H1 (cell line): ENCODE results near the gene C22orf23. TPM values are rescaled to one million over a fixed set of nuclear protein-coding genes. Genes with fewer than 3 reads are reported as not detected.

Source experiments
- CTCF ChIA-PET: fragments of 300-600 bp; sonication (Branson Sonifier 250); formaldehyde crosslinking; loops from one replicate; lab custom pipeline; 2021; ENCODE audit not compliant: partially characterized antibody; lab: Charles Lee
- POLR2A ChIA-PET: fragments of 300-600 bp; sonication (Branson Sonifier 250); formaldehyde crosslinking; loops from one replicate; lab custom pipeline; 2021; ENCODE audit warnings: inconsistent platforms; ENCODE audit not compliant: partially characterized antibody; lab: Charles Lee
- DNase-seq, 2 experiments: peaks; one replicate each; pipeline versions ENCODE4 v3.0.0 to v3.0.0-alpha.2; 2010 to 2022; ENCODE audit warnings: low spot score in 2 of 2, low read depth in 1 of 2, mixed read lengths in 1 of 2
- FAIRE-seq: peaks from 2 replicates; lab custom pipeline; 2011; peaks lifted over from hg19 to GRCh38; lab: Jason Lieb, UNC
- H2AFZ ChIP-seq: 2 replicates; pipeline ENCODE4 v1.8.1; 2012; ENCODE audit warnings: low read length, inconsistent platforms
- H2AK5ac ChIP-seq: 2 replicates; pipeline ENCODE4 v1.6.1; 2013; ENCODE audit warnings: low read depth, low read length
- H2BK120ac ChIP-seq: replicated peaks from 2 replicates; pipeline ENCODE3; 2013; ENCODE audit warnings: low read depth, low read length, inconsistent platforms
- H2BK12ac ChIP-seq: 2 replicates; pipeline ENCODE4 v1.6.1; 2013; ENCODE audit warnings: low read depth, low read length
- H2BK15ac ChIP-seq: 2 replicates; pipeline ENCODE4 v1.6.1; 2013; ENCODE audit warnings: low read length
- H2BK20ac ChIP-seq: 2 replicates; pipeline ENCODE4 v1.6.1; 2013; ENCODE audit warnings: low read length
- H2BK5ac ChIP-seq: 2 replicates; pipeline ENCODE4 v1.6.1; 2013; ENCODE audit warnings: low read depth, low read length
- H3K14ac ChIP-seq: 2 replicates; pipeline ENCODE4 v1.6.1; 2013; ENCODE audit warnings: inconsistent platforms; ENCODE audit not compliant: insufficient read length
- H3K18ac ChIP-seq: 2 replicates; pipeline ENCODE4 v1.6.1; 2013; ENCODE audit warnings: low read length; ENCODE audit errors: extremely low read depth
- H3K23ac ChIP-seq: 2 replicates; pipeline ENCODE4 v1.6.1; 2013; ENCODE audit warnings: inconsistent platforms; ENCODE audit not compliant: insufficient read length
- H3K23me2 ChIP-seq: 2 replicates; pipeline ENCODE4 v1.6.1; 2013; ENCODE audit warnings: low read depth, low read length
- H3K27ac ChIP-seq: 2 replicates; pipeline ENCODE4 v1.6.1; 2011; ENCODE audit warnings: low read depth, low read length, inconsistent platforms
- H3K27me3 ChIP-seq, 4 experiments: replicated peaks in 1 of 4; 1 replicate in 1 of 4; 2 replicates in 3 of 4; pipeline versions ENCODE4 v1.6.1 to v1.8.1; 2011 to 2013; ENCODE audit warnings: low read length in 3 of 4, mild to moderate bottlenecking in 3 of 4, inconsistent platforms in 2 of 4, mixed read lengths in 2 of 4, moderate library complexity in 1 of 4; ENCODE audit not compliant: control insufficient read depth in 3 of 4, insufficient read depth in 3 of 4; ENCODE audit errors: extremely low read depth in 1 of 4
- H3K36me3 ChIP-seq, 4 experiments: 2 replicates each; pipeline versions ENCODE4 v1.6.1 to v1.8.1; 2011 to 2013; ENCODE audit warnings: mild to moderate bottlenecking in 4 of 4, low read length in 3 of 4, moderate library complexity in 2 of 4, control low read depth in 1 of 4, inconsistent platforms in 1 of 4; ENCODE audit not compliant: insufficient read depth in 4 of 4, control insufficient read depth in 2 of 4
- H3K4ac ChIP-seq: replicated peaks from 2 replicates; pipeline ENCODE3; 2013; ENCODE audit warnings: low read length, low read depth, mixed read lengths, inconsistent platforms; ENCODE audit not compliant: insufficient read length
- H3K4me1 ChIP-seq, 4 experiments: replicated peaks in 1 of 4; 1 replicate in 1 of 4; 2 replicates in 3 of 4; pipeline versions ENCODE4 v1.6.1 to v1.8.1; 2011 to 2013; ENCODE audit warnings: low read length in 3 of 4, inconsistent platforms in 2 of 4, mixed read lengths in 1 of 4; ENCODE audit not compliant: insufficient read depth in 4 of 4, control insufficient read depth in 3 of 4
- H3K4me2 ChIP-seq, 2 experiments: 2 replicates each; pipeline versions ENCODE4 v1.6.1 to v1.8.1; 2011 to 2013; ENCODE audit warnings: low read depth in 2 of 2, low read length in 2 of 2, control low read depth in 1 of 2, inconsistent platforms in 1 of 2, mild to moderate bottlenecking in 1 of 2; ENCODE audit not compliant: insufficient read depth in 1 of 2
- H3K4me3 ChIP-seq, 4 experiments: fragments of 200-600, 300-600 bp in 1 of 4; sonication (generic), shearing (Covaris generic), sonication (Bioruptor Twin) in 1 of 4; 2 replicates each; pipeline versions ENCODE4 v1.5.1 to v1.8.1; 2011 to 2016; ENCODE audit warnings: low read length in 4 of 4, low read depth in 3 of 4, control low read depth in 2 of 4, inconsistent platforms in 2 of 4, mild to moderate bottlenecking in 2 of 4, mixed read lengths in 1 of 4, moderate library complexity in 1 of 4; ENCODE audit not compliant: insufficient read depth in 2 of 4; ENCODE audit errors: extremely low read depth in 1 of 4
- H3K56ac ChIP-seq: replicated peaks from 2 replicates; pipeline ENCODE3; 2013; ENCODE audit warnings: low read depth, mild to moderate bottlenecking, mixed read lengths, low read length, inconsistent platforms; ENCODE audit not compliant: insufficient read length
- H3K79me1 ChIP-seq: 2 replicates; pipeline ENCODE4 v1.6.1; 2013; ENCODE audit warnings: low read depth, low read length, control low read depth
- H3K79me2 ChIP-seq, 2 experiments: 2 replicates each; pipeline versions ENCODE4 v1.6.1 to v1.8.1; 2012 to 2013; ENCODE audit warnings: low read length in 2 of 2, mild to moderate bottlenecking in 2 of 2, inconsistent platforms in 1 of 2; ENCODE audit not compliant: insufficient read depth in 2 of 2, control insufficient read depth in 1 of 2
- H3K9ac ChIP-seq, 4 experiments: replicated peaks in 1 of 4; 1 replicate in 1 of 4; 2 replicates in 3 of 4; pipeline versions ENCODE4 v1.6.1 to v1.8.1; 2011 to 2013; ENCODE audit warnings: low read depth in 3 of 4, low read length in 3 of 4, control low read depth in 2 of 4, mild to moderate bottlenecking in 2 of 4, moderate library complexity in 2 of 4, inconsistent platforms in 1 of 4; ENCODE audit errors: extremely low read depth in 1 of 4
- H3K9me3 ChIP-seq, 2 experiments: 2 replicates each; pipeline versions ENCODE4 v1.6.1 to v1.8.1; 2012 to 2013; ENCODE audit warnings: mild to moderate bottlenecking in 2 of 2, moderate library complexity in 2 of 2, control low read depth in 1 of 2, inconsistent platforms in 1 of 2, low read depth in 1 of 2, low read length in 1 of 2, mixed read lengths in 1 of 2; ENCODE audit not compliant: insufficient read depth in 2 of 2
- H4K20me1 ChIP-seq, 2 experiments: replicated peaks in 1 of 2; 2 replicates each; pipeline versions ENCODE3 to v1.8.1; 2011 to 2013; ENCODE audit warnings: inconsistent platforms in 2 of 2, low read length in 2 of 2, mild to moderate bottlenecking in 1 of 2; ENCODE audit not compliant: insufficient read depth in 2 of 2, control insufficient read depth in 1 of 2
- H4K5ac ChIP-seq: 2 replicates; pipeline ENCODE4 v1.6.1; 2013; ENCODE audit warnings: low read length, low read depth, mixed read lengths, inconsistent platforms; ENCODE audit not compliant: insufficient read length
- H4K8ac ChIP-seq: 2 replicates; pipeline ENCODE4 v1.8.0; 2013; ENCODE audit warnings: mild to moderate bottlenecking, moderate library complexity, low read length, inconsistent platforms; ENCODE audit not compliant: insufficient read depth; ENCODE audit errors: extremely low read depth
- H4K91ac ChIP-seq: replicated peaks from 2 replicates; pipeline ENCODE3; 2013; ENCODE audit warnings: low read length, mixed read lengths, inconsistent platforms; ENCODE audit not compliant: insufficient read length
- BRCA1 ChIP-seq: IDR thresholded peaks from 2 replicates; pipeline ENCODE4 v1.6.1; 2012; ENCODE audit warnings: low read depth, low read length, improper control_type of control experiment
- CTBP2 ChIP-seq: IDR thresholded peaks from 2 replicates; pipeline ENCODE4 v1.7.0; 2011; ENCODE audit warnings: borderline replicate concordance, mild to moderate bottlenecking, moderate library complexity, mixed read lengths, low read length; ENCODE audit not compliant: insufficient read depth, insufficient read length
- EGR1 ChIP-seq: IDR thresholded peaks from 2 replicates; pipeline ENCODE4 v1.6.1; 2011; ENCODE audit warnings: low read depth, low read length, borderline replicate concordance
- GABPA ChIP-seq: IDR thresholded peaks from 2 replicates; pipeline ENCODE4 v1.6.1; 2011; ENCODE audit warnings: mild to moderate bottlenecking, low read length, moderate library complexity, borderline replicate concordance; ENCODE audit not compliant: insufficient read depth
- KDM1A ChIP-seq: fragments of 200-600, 300-600 bp; sonication (generic); IDR thresholded peaks from 2 replicates; pipeline ENCODE4 v1.7.1; 2016; ENCODE audit warnings: mild to moderate bottlenecking, low read length, borderline replicate concordance
- POLR2A ChIP-seq, 2 experiments: IDR thresholded peaks; 1 replicate in 1 of 2; 2 replicates in 1 of 2; pipeline ENCODE4 v1.6.1; 2011; ENCODE audit warnings: low read depth in 2 of 2, low read length in 2 of 2, mild to moderate bottlenecking in 2 of 2; ENCODE audit errors: control extremely low read depth in 1 of 2
- WGBS, 2 experiments: shearing (Covaris generic) in 1 of 2; methylation state at CpG; one replicate each; pipeline versions ENCODE4 v1.1.6 to v1.1.7; 2013 to 2015; ENCODE audit warnings: low lambda C conversion rate in 2 of 2, mixed read lengths in 2 of 2, inconsistent platforms in 1 of 2, low coverage in 1 of 2, missing lambda C conversion rate in 1 of 2; ENCODE audit not compliant: insufficient replicate concordance in 2 of 2, insufficient coverage in 1 of 2, insufficient read length in 1 of 2; ENCODE audit errors: extremely low coverage in 1 of 2, missing lambda C conversion rate in 1 of 2; 5-methylcytosine and 5-hydroxymethylcytosine counted together
- polyA plus RNA-seq, 7 experiments: library from polyadenylated mRNA; depleted of rRNA in 3 of 7; stranded (reverse) in 5 of 7; unstranded in 2 of 7; fragments of >200 nt in 5 of 7; fragments of 200-250 nt in 2 of 7; gene quantifications; 1 replicate in 5 of 7; 2 replicates in 1 of 7; 4 replicates in 1 of 7; pipeline versions ENCODE4 v1.2.1 to v1.2.3, GENCODE V29; 2011 to 2013; ENCODE audit warnings: missing spikeins in 2 of 7, mixed read lengths in 2 of 7
- total RNA-seq: library from RNA; stranded (reverse); fragmentation: NEBNext Ultra II Directional; extraction: Animal tissue kit (Norgen Biotek cat#: 25700); gene quantifications from 2 replicates; pipeline ENCODE4 v1.2.1, GENCODE V29; 2021
- TF ChIP-seq, protein P1 (sequence below): IDR thresholded peaks from 2 replicates; pipeline ENCODE4 v1.6.1; 2012; ENCODE audit warnings: inconsistent platforms

The C22orf23 gene
- total and polyA plus RNA-seq, 2 of the 8 experiments (the other 6 are each of a cell fraction or from before 2014, with no cell fraction given) = 0.50 to 0.54 TPM

DNA sequence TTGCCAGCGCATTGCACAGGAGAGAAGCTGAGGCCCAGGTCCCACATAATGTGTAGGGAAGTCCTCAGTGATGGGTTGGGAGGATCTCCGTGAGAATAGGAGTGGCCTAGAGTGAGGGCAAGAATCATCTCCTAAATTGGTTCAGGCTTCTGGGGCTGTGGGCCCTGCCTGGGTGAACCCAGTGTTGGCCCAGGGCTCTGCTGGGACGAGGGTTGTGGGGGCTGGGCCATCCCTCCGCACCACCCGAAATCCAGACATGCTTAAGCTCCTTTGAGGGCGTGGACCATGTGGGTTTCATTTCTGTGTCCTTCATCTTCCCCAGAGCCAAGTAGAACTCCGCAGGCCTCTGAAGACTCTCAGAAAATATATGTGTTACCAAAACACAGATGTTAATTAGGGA is 43.6 kb downstream of the C22orf23 start:
- Histone ChIP-seq H3K23me2 (peaks cover 9% of the 10 kb centered on the region; the same call in 1 of the 2 replicates), H2BK5ac (no peak overlapping the region), H3K4me1 (peaks cover 0 to 29% (median 21%) of the 10 kb centered on the region in 4 experiments; a peak in 6 of 7 replicates), H2BK12ac (no peak overlapping the region), H3K4me2 (no peak overlapping the region), H2BK120ac (no peak overlapping the region), H3K18ac (no peak overlapping the region), H4K91ac (no peak overlapping the region), H3K79me1 (peaks cover 9% of the 10 kb centered on the region), H3K4ac (no peak overlapping the region), H3K4me3 (no peak overlapping the region), H3K27me3 (no peaks in the 10 kb centered on the region), H3K56ac (no peak overlapping the region), H3K23ac (no peak overlapping the region), H2BK20ac (no peak overlapping the region), H3K9ac (no peak overlapping the region), H4K20me1 (peaks cover 0 to 4% of the 10 kb centered on the region in 2 experiments), H2BK15ac (no peak overlapping the region), H2AK5ac (0 out of 2 replicates have a peak overlapping the region, but pooled peaks have one; percentile 39), H3K9me3 (no peaks in the 10 kb centered on the region), H3K79me2 (peaks cover 0 to 12% of the 10 kb centered on the region in 2 experiments; a peak in 1 of 4 replicates), H2AFZ (no peak overlapping the region), H3K27ac (no peak overlapping the region), H4K5ac (no peak overlapping the region), H4K8ac (no peak overlapping the region; the same call in 1 of the 2 replicates), H3K36me3 (peaks cover 0 to 5% (median 0%) of the 10 kb centered on the region in 4 experiments; a peak in 2 of 8 replicates), H3K14ac (no peak overlapping the region)
- FAIRE-seq (no peak), DNase-seq (no peak)
- WGBS, 2 experiments = 93% methylated on average over 7 of the region's 7 CpGs; no CpG with 5 or more reads in 1 of the 2 experiments
- CTCF ChIA-PET = interaction anchor here (1.2 to 4.2 kb wide), 5 partner anchors 10 to 24 kb away, joined by 4 to 27 read pairs (median 6); no protein-coding TSS in a partner anchor
- POLR2A ChIA-PET = interaction anchor here (0.6 to 8.7 kb wide), 6 partner anchors 6 to 43 kb away, joined by 3 to 150 read pairs (median 4); partner anchors contain the start of genes C22orf23, MICALL1 and POLR2F
- TF ChIP-seq GABPA (no peak), EGR1 (no peak), CTBP2 (no peak), POLR2A (IDR thresholded peaks at IDR 0.05; ENCODE audit: control extremely low read depth in 1 of 2, low read depth in 2 of 2, low read length in 2 of 2) (no peak), BRCA1 (no peak), KDM1A (no peak)
- TF ChIP-seq, protein P1, sequence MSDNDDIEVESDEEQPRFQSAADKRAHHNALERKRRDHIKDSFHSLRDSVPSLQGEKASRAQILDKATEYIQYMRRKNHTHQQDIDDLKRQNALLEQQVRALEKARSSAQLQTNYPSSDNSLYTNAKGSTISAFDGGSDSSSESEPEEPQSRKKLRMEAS = no peak
